Epithelial cell of proximal tubule (primary cell): ENCODE data around the gene RPL7L1. TPM values are rescaled to one million over a fixed set of nuclear protein-coding genes. Genes with fewer than 3 reads are reported as not detected.

Experiments
- DNase-seq: peaks from one replicate; pipeline ENCODE4 v3.0.0-alpha.2; 2011; ENCODE audit warnings: low read depth
- H3K4me3 ChIP-seq: 2 replicates; pipeline ENCODE4 v1.5.1; 2011; ENCODE audit warnings: low read depth, mild to moderate bottlenecking, low read length
- CTCF ChIP-seq: conservative IDR thresholded peaks from 2 replicates; pipeline ENCODE4 v1.5.1; 2012; ENCODE audit warnings: low read depth, mild to moderate bottlenecking, low read length
- total RNA-seq: library from RNA; depleted of rRNA; stranded (reverse); fragments of >200 nt; gene quantifications from 2 replicates; pipeline ENCODE4 v1.2.3, GENCODE V29; 2015

Gene RPL7L1
- total RNA-seq, 1 donor from 2014 or later: 95.0 TPM

- no peak for TF ChIP-seq CTCF
- DNase-seq: no peak
- no peak overlapping the region for H3K4me3 ChIP-seq
These were observed 59.8 kb downstream of the RPL7L1 start for GRCh38 chr6:42938987-42939809.

Other genes starting within 250 kb of the RPL7L1 start
- 0.07 and 1.6 TPM in 2 replicates for gene PRPH2, start 157.0 kb upstream of the RPL7L1 start, total RNA-seq
- 25.4 and 49.0 TPM in 2 replicates for gene TBCC, start 133.5 kb upstream of the RPL7L1 start, total RNA-seq
- 2.7 and 2.9 TPM in 2 replicates for gene BICRAL, start 97.6 kb upstream of the RPL7L1 start, total RNA-seq
- gene PTCRA, start 36.4 kb downstream of the RPL7L1 start, total RNA-seq: not detected in 2 replicates
- gene CNPY3, start 49.9 kb downstream of the RPL7L1 start, total RNA-seq: 52.2 and 59.0 TPM in 2 replicates
- gene GNMT, start 81.1 kb downstream of the RPL7L1 start, total RNA-seq: not detected in 2 replicates
- 19.5 and 22.4 TPM in 2 replicates for gene PEX6, start 99.6 kb downstream of the RPL7L1 start, total RNA-seq
- gene PPP2R5D, start 105.0 kb downstream of the RPL7L1 start, total RNA-seq: 66.4 and 94.2 TPM in 2 replicates
- 108 and 122 TPM in 2 replicates for gene MEA1, start 134.3 kb downstream of the RPL7L1 start, total RNA-seq
- 70.8 and 109 TPM in 2 replicates for gene KLHDC3, start 134.6 kb downstream of the RPL7L1 start, total RNA-seq
- 71.2 and 163 TPM in 2 replicates for gene RRP36, start 142.0 kb downstream of the RPL7L1 start, total RNA-seq
- gene CUL7, start 174.2 kb downstream of the RPL7L1 start, total RNA-seq: 12.0 and 20.5 TPM in 2 replicates
- 16.9 and 45.4 TPM in 2 replicates for gene MRPL2, start 179.8 kb downstream of the RPL7L1 start, total RNA-seq
- gene KLC4, start 180.0 kb downstream of the RPL7L1 start, total RNA-seq: 8.8 and 10.3 TPM in 2 replicates
- 84.6 and 91.2 TPM in 2 replicates for gene PTK7, start 196.7 kb downstream of the RPL7L1 start, total RNA-seq